Activated CD8-positive, alpha-beta memory T cell treated with anti-CD3 and anti-CD28 coated beads for 1 hour (primary cell): Measurements from ENCODE around the gene PDE11A.

Source experiments
- DNase-seq, 2 donors: peaks; one replicate each; pipeline ENCODE4 v3.0.0-alpha.2; 2020; ENCODE audit warnings: low read depth in 1 of 2; ENCODE audit errors: extremely low read depth in 1 of 2

Gene PDE11A

DNA sequence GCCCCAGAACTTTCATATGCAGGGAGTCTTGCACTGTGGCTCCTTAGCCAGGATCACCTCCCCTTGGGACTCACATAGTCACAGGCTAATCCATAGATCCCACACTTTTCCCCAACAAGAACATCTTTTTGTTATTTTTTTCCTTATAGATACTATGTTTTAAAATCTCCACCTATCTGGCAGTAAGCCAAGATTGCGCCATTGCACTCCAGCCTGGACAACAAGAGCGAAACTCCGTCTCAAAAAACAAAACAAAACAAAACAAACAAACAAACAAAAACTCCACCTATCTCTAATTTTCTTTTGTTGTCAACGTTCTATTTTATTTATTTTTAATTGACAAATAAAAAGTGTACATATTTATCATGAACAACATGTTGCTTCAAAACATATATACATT, 141.7 kb downstream of the PDE11A start:
- no peak for DNase-seq

GRCh38 chr2:177929662-177930522, 142.7 kb downstream of the PDE11A start:
- no peak for DNase-seq

GRCh38 chr2:177923323-177923722, 149.3 kb downstream of the PDE11A start:
- no peak for DNase-seq

- DNase-seq: no peak
Observed at GRCh38 chr2:177921726-177922125, 150.9 kb downstream of the PDE11A start.

- DNase-seq: no peak
Observed at GRCh38 chr2:177917169-177917568, 155.4 kb downstream of the PDE11A start.

GRCh38 chr2:177916342-177916741, 156.2 kb downstream of the PDE11A start:
- DNase-seq: no peak

DNA sequence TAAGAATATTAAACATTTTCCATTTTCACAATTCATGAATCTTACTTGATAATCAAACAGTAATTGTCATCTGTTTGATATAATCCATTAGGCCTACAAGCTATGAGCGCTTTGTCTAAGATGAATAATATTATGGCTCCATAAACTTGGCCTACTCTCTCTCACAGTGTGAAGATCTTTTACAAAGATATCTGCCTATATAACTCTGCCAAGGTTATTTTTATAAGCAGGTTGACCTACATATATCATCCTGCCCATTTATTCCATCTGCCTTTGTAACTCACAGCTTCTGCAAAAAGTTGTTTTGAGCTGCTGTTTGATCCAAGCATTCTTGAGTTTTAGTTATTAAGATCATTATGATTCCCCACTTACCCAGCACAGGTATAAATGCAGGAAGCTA, 158.3 kb downstream of the PDE11A start:
- no peak for DNase-seq

GRCh38 chr2:177909962-177910361, 162.6 kb downstream of the PDE11A start:
- no peak for DNase-seq

DNA sequence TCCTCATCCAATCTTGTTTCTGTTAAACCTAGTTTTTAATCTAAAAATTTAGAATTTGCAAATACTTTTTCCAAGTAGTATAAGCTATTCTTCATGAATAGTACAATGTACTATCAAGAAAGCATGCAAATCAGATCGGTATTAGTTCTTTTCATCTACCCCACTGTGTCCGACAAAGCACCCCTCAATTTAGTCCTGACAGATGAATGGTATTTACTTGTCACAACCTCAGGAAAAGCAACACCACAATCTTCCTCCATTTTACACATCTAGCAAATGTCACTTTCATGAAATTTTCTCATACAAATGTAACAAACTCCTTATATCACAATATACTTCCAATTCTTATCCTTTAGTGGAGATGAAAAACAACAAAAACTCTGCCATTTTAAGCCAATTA, 163.8 kb downstream of the PDE11A start:
- no peak for DNase-seq

GRCh38 chr2:177908182-177908581, 164.4 kb downstream of the PDE11A start:
- DNase-seq: no peak

- peak in 1 of 2 donors; percentile 16 for DNase-seq
Observed at GRCh38 chr2:177906041-177906718, 166.4 kb downstream of the PDE11A start.

DNA sequence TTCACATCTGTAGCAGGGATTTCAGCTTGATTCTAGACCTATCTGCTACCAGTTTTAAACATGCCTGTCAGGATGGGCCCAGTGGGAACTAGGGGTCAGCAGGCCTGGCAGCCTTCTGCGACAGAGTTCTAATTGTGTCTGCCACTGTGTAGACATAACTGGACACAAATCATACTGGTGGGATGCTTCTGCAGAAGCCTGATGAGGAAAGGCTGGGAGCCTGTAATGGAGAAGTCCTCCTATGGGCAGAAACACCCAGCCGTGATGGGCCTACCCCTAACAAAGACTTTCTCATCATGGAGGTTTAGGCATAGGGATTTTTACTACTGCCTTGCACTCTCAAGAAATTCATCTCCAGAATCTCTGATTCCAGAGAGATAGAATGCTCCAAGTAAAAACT, 166.9 kb downstream of the PDE11A start:
- DNase-seq: no peak

DNA sequence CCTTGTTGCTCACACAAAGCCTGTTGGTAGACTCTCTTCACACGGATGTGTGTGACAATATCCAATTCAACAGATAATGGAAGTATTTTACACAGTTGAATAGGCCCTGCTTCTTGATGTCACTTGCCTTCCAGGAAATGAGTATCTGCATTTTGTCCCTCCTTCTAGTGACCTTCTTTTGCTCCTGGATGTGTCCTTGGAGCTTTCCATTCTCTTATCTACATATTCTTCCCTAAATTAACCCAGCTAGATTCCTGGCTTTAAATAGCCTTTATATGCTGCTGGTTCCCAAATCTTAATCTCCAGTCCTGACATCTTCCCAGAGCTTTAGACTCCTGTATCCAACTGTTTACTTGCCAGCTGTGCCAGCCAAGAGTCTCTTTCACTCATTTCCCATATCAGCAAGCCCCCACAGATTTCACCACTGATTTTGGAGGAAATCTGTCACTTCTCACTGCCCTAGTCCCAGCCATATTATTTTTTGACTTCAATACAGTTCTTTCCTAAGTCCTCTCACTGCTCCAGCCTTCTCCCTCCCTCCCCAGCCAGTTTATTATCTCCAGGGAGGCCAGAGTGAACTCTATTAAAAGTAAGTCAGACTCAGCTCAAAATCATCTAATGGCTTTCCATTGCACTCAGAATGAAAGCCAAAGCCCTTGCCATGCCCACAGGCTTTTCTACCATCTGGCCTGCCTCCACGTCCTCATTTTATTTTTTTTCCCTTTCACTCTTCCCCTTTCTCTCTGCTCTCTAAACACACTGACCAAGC, 170.0 kb downstream of the PDE11A start:
- DNase-seq: no peak

- no peak for DNase-seq
Observed at GRCh38 chr2:177900082-177900481, 172.5 kb downstream of the PDE11A start.

GRCh38 chr2:177897278-177897677, 175.3 kb downstream of the PDE11A start:
- no peak for DNase-seq

DNA sequence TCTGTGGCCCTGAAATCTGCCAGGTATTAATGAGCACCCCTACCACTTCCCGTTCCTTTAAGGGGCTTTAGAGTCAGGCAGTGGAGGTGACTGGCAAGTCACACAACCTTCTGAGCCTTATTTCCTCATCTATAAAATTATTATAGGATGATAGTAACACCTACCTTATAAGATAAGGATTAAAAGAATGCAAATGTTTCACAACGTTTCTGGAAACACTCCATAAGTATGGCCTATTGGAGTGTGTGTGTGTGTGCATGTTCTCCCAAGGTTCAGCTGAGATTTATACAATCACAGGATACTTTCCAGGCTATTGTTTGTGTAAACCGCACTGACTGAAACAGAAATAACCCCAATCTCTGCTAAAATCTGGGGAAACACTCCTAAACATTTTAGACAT, 176.0 kb downstream of the PDE11A start:
- no peak for DNase-seq

DNA sequence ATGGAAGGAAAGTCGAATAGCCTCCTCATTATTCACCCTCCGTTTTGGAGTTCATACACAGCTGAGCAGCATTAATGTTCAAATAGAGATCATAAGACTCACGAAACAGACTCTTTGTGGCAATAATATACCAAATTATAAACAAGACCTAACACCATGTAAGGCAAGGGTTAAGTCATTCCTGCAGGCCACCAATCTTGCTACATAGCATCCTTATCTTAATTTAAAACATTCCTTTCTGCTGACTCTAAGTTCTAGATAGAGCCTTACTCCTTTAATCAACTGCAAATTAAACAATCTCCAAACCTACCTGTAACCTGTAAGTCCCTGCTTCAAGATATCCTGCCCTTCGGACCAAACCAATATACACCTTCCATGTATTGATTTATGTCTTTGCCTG, 178.0 kb downstream of the PDE11A start:
- DNase-seq: no peak

GRCh38 chr2:177893880-177894279, 178.7 kb downstream of the PDE11A start:
- DNase-seq: no peak

- no peak for DNase-seq
Observed at GRCh38 chr2:177891533-177891932, 181.0 kb downstream of the PDE11A start.

- no peak for DNase-seq
Observed at GRCh38 chr2:177889818-177890460, 182.6 kb downstream of the PDE11A start.

GRCh38 chr2:177888581-177888980, 184.0 kb downstream of the PDE11A start:
- DNase-seq: no peak
